ENCODE measurements around the gene OSGEP.

DNA sequence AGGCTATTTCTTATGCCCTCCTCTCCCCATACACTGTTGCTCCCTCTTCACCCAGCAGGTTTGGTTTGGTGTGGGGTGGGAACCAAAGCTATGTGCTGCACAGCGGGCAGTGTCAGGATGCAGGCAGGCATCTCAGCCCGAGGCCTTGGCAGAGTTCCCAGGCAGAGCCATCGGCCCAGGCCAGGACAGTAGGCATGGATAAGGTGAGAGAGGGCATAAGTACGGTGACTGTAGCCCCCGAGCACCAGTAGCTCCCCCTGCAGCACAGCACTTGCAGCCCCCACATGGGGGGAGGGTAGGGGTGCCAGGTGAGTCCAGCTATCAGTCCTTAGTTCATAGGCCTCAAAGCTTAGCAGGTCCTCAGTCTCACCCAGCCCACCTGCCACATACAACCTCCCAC lies 25.8 kb downstream of the OSGEP start:
- no peak for TF ChIP-seq CTCF (conservative IDR thresholded peaks at IDR 0.05; ENCODE audit: low read depth in 2 of 2)
- TF ChIP-seq POLR2AphosphoS5 (IDR thresholded peaks at IDR 0.05; ENCODE audit: low read depth): no peak
- TF ChIP-seq NANOG (IDR thresholded peaks at IDR 0.05; ENCODE audit: borderline replicate concordance): no peak
- TF ChIP-seq EZH2phosphoT487 (IDR thresholded peaks at IDR 0.05; ENCODE audit: unreplicated experiment): no peak
- TF ChIP-seq CREB1 (CRISPR knock-in tag; IDR thresholded peaks at IDR 0.05; ENCODE audit: low read depth): no peak
- no peak for TF ChIP-seq EZH2 (IDR thresholded peaks at IDR 0.05; ENCODE audit: low read depth, unreplicated experiment)
- no peak for TF ChIP-seq REST (IDR thresholded peaks at IDR 0.05; ENCODE audit: unreplicated experiment)

All from GM23338 (cell line).